Body of pancreas (tissue), 4 donors: Measurements from ENCODE around the gene ZNF18. TPM values are rescaled to one million over a fixed set of nuclear protein-coding genes. Genes with fewer than 3 reads are reported as not detected.

Experiments used
- ATAC-seq: fragments of 150-250 bp; one replicate; pipeline ENCODE4 v1.9.1; 2016
- DNase-seq, 4 donors: peaks; one replicate each; pipeline ENCODE4 v3.0.0-alpha.2; 2019
- H3K27ac ChIP-seq, 4 donors: fragments of 200-600 bp; sonication (generic); 1 replicate in 3 of 4; 2 replicates in 1 of 4; pipeline versions ENCODE4 v1.5.1 to v1.6.1; 2016 to 2019; ENCODE audit warnings: mild to moderate bottlenecking in 1 of 4, mixed read lengths in 1 of 4, moderate library complexity in 1 of 4
- H3K27me3 ChIP-seq, 2 donors: fragments of 200-600 bp; sonication (generic); one replicate each; pipeline ENCODE4 v1.6.0; 2016; ENCODE audit warnings: mild to moderate bottlenecking in 1 of 2
- H3K36me3 ChIP-seq, 2 donors: fragments of 200-600 bp; sonication (generic); replicated peaks in 1 of 2; 2 replicates each; pipeline ENCODE4 v1.5.1; 2016; ENCODE audit warnings: low read depth in 2 of 2; ENCODE audit not compliant: insufficient read depth in 1 of 2
- H3K4me1 ChIP-seq: fragments of 200-600 bp; sonication (generic); one replicate; pipeline ENCODE4 v1.6.0; 2016
- H3K4me3 ChIP-seq, 2 donors: fragments of 200-600 bp; sonication (generic); 1 replicate in 1 of 2; 2 replicates in 1 of 2; pipeline ENCODE4 v1.5.1; 2016 to 2019
- H3K9me3 ChIP-seq, 3 donors: fragments of 200-600 bp; sonication (generic); 1 replicate in 2 of 3; 2 replicates in 1 of 3; pipeline ENCODE4 v1.5.1; 2016
- POLR2A ChIP-seq, 3 donors: fragments of 450-650 bp; IDR thresholded peaks; one replicate each; pipeline ENCODE4 v1.6.1; 2016; ENCODE audit warnings: antibody characterized with exemption in 3 of 3, mild to moderate bottlenecking in 2 of 3
- WGBS, 2 donors: methylation state at CpG; one replicate each; pipeline ENCODE4 v1.1.5; 2017; 5-methylcytosine and 5-hydroxymethylcytosine counted together
- intact Hi-C: fragments of 100-400 bp; cut with DNase I; formaldehyde crosslinking; loops from one replicate; pipeline ENCODE4 v1.15.1; 2023
- total RNA-seq, 2 donors: library from RNA; depleted of rRNA; stranded (reverse); fragments of >200 nt; gene quantifications; one replicate each; pipeline ENCODE4 v1.1.0, GENCODE V29; 2016
- TF ChIP-seq, protein P1 (sequence below), 7 experiments: fragments of 450-650 bp in 4 of 7; fragments of 200-600 bp in 3 of 7; sonication (generic) in 3 of 7; IDR thresholded peaks; one replicate each; pipeline ENCODE4 v1.5.1; 2016 to 2019; ENCODE audit warnings: antibody characterized with exemption in 7 of 7

The ZNF18 gene, protein sequence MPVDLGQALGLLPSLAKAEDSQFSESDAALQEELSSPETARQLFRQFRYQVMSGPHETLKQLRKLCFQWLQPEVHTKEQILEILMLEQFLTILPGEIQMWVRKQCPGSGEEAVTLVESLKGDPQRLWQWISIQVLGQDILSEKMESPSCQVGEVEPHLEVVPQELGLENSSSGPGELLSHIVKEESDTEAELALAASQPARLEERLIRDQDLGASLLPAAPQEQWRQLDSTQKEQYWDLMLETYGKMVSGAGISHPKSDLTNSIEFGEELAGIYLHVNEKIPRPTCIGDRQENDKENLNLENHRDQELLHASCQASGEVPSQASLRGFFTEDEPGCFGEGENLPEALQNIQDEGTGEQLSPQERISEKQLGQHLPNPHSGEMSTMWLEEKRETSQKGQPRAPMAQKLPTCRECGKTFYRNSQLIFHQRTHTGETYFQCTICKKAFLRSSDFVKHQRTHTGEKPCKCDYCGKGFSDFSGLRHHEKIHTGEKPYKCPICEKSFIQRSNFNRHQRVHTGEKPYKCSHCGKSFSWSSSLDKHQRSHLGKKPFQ
- 1 to 10 TPM; 4.3 to 7.0 TPM for total RNA-seq

DNA sequence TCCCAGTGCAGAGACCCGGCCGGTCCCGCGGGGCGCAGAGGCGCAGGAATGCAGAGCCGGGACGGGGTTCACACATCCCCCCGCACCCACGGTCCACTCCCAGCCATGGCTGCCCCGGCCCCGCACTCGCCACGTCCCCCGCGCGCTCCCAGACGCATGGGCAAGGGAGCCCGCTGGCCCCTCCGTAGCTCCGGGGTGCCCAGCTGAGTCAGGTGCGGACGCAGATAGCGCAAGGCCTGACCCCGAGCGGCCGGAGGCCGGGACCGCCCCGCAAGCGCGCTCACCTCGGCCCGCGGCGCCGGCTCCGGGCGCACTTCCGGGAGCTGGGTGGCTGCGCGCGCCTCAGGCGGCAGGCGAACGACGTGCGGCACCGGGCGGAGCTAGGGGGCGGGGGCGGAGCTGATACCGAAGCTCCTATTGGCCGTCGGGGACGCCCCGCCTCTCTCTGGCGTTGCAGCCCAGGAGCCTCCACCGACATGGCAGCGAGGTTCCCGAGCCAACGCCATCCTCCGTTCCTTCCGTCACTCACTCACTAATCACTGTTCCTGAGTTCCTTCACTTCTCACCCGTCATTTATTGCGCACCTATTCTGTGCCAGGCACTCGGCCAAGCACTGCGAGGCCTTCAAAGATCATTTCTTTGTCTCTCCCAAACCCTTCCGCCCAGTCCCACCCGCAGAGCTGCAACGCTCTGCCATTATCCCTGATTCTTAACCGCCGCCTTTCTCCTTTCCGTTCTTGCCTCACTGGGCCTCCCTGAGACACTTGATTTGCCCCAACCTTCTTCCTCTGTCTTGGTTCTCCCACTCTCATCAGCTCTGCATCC lies at the start of gene ZNF18:
ZNF18 (minus strand) TSS at position 329 of the 825 bp plus-strand sequence. CDS start 4,646 bp downstream, outside the sequence.
- Histone ChIP-seq H3K4me1 (peaks cover 4% of the 10 kb centered on the region), H3K4me3 (peak within 1 kb of the TSS; percentile 71 to 94), H3K9me3 (no peaks in the 10 kb centered on the region), H3K27ac (peak within 1 kb of the TSS; percentile 90 to 97 (median 95)), H3K27me3 (no peaks in the 10 kb centered on the region), H3K36me3 (no peaks in the 10 kb centered on the region)
- peak; percentile 95 to 97 (median 97) for TF ChIP-seq POLR2A (IDR thresholded peaks at IDR 0.05)
- TF ChIP-seq, protein P1, sequence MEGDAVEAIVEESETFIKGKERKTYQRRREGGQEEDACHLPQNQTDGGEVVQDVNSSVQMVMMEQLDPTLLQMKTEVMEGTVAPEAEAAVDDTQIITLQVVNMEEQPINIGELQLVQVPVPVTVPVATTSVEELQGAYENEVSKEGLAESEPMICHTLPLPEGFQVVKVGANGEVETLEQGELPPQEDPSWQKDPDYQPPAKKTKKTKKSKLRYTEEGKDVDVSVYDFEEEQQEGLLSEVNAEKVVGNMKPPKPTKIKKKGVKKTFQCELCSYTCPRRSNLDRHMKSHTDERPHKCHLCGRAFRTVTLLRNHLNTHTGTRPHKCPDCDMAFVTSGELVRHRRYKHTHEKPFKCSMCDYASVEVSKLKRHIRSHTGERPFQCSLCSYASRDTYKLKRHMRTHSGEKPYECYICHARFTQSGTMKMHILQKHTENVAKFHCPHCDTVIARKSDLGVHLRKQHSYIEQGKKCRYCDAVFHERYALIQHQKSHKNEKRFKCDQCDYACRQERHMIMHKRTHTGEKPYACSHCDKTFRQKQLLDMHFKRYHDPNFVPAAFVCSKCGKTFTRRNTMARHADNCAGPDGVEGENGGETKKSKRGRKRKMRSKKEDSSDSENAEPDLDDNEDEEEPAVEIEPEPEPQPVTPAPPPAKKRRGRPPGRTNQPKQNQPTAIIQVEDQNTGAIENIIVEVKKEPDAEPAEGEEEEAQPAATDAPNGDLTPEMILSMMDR (IDR thresholded peaks at IDR 0.05) = peak in 1 of 7 experiments; percentile 39
- 1% methylated on average over 14 to 46 of the region's 74 CpGs for WGBS, 2 donors
- ATAC-seq = peak; percentile 98
- peak; percentile 98 to 99 (median 98) for DNase-seq
- intact Hi-C loops = no loop called here

DNA sequence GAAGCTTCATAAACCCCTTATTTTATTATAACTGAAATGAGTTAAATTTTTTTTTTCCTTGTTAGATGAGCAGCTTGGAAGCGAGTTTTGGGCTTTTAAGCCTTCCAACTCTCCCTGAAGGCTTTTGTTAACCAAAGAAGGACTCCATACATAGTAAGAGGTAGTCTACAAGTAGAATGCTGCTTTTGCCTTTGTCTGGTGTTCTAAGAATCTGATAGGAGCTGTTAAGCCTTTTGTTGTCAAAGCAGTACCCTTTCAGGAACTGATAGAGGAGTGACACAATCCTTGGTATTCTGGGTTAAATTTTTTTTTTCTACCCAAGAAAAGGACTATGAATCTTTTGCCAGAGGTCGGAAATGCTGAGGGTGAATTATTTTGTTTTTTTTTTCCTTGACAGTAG lies 49.5 kb upstream of the ZNF18 start:
- H3K4me1 ChIP-seq = peaks cover 31% of the 10 kb centered on the region
- DNase-seq (no peak), ATAC-seq (no peak)
- no peak overlapping the region for H3K4me3 ChIP-seq
- TF ChIP-seq, protein P1 (IDR thresholded peaks at IDR 0.05) = no peak
- no peak for TF ChIP-seq POLR2A (IDR thresholded peaks at IDR 0.05)
- no peaks in the 10 kb centered on the region for H3K27me3 ChIP-seq
- no peaks in the 10 kb centered on the region for H3K9me3 ChIP-seq
- intact Hi-C loops = no loop called here
- 69 to 85% methylated on average over 2 of the region's 2 CpGs for WGBS, 2 donors
- H3K27ac ChIP-seq = no peak overlapping the region
- no peaks in the 10 kb centered on the region for H3K36me3 ChIP-seq

DNA sequence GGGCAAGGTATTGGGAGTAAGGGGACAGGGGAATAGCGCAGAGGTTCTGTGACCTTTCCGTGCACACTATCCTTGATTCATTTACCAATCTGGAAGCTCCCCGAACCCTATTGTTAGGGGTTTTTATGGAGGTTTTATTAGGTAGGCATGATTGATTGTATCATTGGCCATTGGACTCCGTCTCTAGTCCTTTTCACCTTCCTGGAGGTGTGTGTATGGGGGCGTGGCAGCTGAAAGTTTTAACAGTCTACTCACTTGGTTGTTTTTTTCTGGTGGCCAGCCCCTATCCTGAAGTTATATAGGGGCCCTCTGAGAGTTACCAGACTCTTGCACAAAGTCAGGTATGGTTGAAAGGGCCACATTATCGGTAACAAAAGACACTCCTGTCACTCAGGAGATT lies 46.4 kb upstream of the ZNF18 start:
- no peak overlapping the region for H3K27ac ChIP-seq
- ATAC-seq (no peak), DNase-seq (no peak)
- no peaks in the 10 kb centered on the region for H3K27me3 ChIP-seq
- no peaks in the 10 kb centered on the region for H3K36me3 ChIP-seq
- H3K9me3 ChIP-seq = no peaks in the 10 kb centered on the region
- no peak for TF ChIP-seq POLR2A (IDR thresholded peaks at IDR 0.05)
- TF ChIP-seq, protein P1 (IDR thresholded peaks at IDR 0.05) = no peak
- no peak overlapping the region for H3K4me3 ChIP-seq
- peaks cover 19% of the 10 kb centered on the region for H3K4me1 ChIP-seq
- intact Hi-C loops = no loop called here
- WGBS, 2 donors = 93 to 94% methylated on average over 6 of the region's 6 CpGs

DNA sequence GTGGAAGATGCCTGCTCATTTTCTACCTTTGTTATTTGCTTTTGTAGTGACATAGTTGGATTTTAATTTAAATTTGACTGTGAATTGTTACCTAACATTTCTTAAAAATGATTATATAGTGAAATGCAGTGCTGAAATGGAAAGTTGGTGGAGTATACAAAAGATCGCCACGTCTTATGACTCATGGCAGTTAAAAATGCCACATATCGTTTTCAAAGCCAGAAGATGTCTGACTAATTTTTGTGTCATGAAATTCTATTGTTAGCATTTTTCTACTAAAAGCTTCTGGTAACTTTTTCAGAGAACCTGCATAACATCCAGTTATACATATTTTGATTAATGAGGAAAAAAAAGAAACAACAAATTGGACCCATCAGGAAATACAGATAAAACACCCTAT lies 44.0 kb upstream of the ZNF18 start:
- Histone ChIP-seq H3K4me1 (peaks cover 21% of the 10 kb centered on the region), H3K36me3 (no peaks in the 10 kb centered on the region), H3K4me3 (no peak overlapping the region), H3K9me3 (no peaks in the 10 kb centered on the region), H3K27me3 (no peaks in the 10 kb centered on the region), H3K27ac (no peak overlapping the region)
- no peak for DNase-seq
- intact Hi-C loops = no loop called here
- 77 to 81% methylated on average over 3 of the region's 3 CpGs for WGBS, 2 donors
- ATAC-seq = no peak
- TF ChIP-seq, protein P1 (IDR thresholded peaks at IDR 0.05) = no peak
- no peak for TF ChIP-seq POLR2A (IDR thresholded peaks at IDR 0.05)
